BJ (cell line): ENCODE measurements around the gene UQCR11. TPM values are rescaled to one million over a fixed set of nuclear protein-coding genes. Genes with fewer than 3 reads are reported as not detected.
"Not testable (repeated sequence)": the region's sequence is repeated elsewhere in the genome, so short reads cannot be mapped to it uniquely, and the experiment has no call there.

Source experiments
- CTCF ChIA-PET: fragments of 350-600 bp; formaldehyde crosslinking; extraction: SDS; loops from one replicate; lab custom pipeline; 2021; ENCODE audit warnings: antibody characterized with exemption, inconsistent platforms; lab: Yijun Ruan, JAX
- POLR2A ChIA-PET: fragments of 300-600 bp; sonication (Branson Sonifier 250); formaldehyde crosslinking; extraction: SDS; loops from one replicate; lab custom pipeline; 2021; ENCODE audit warnings: antibody characterized with exemption; lab: Charles Lee
- DNase-seq: peaks from one replicate; pipeline ENCODE4 v3.0.0-alpha.2; 2011; ENCODE audit warnings: low read depth
- H3K27me3 ChIP-seq: 2 replicates; pipeline ENCODE4 v1.6.0; 2011; ENCODE audit warnings: low read length; ENCODE audit not compliant: control insufficient read depth, insufficient read depth
- H3K36me3 ChIP-seq: 2 replicates; pipeline ENCODE4 v1.5.1; 2011; ENCODE audit warnings: low read length; ENCODE audit not compliant: control insufficient read depth, insufficient read depth
- H3K4me3 ChIP-seq: 2 replicates; pipeline ENCODE4 v1.5.1; 2011; ENCODE audit warnings: low read depth, mild to moderate bottlenecking, control low read depth, low read length
- CTCF ChIP-seq: IDR thresholded peaks from 2 replicates; pipeline ENCODE4 v1.5.1; 2011; ENCODE audit warnings: low read depth, mild to moderate bottlenecking, control low read depth, inconsistent platforms, low read length, moderate library complexity; ENCODE audit not compliant: insufficient read depth
- polyA plus RNA-seq: library from polyadenylated mRNA; depleted of rRNA; stranded (reverse); fragments of >200 nt; gene quantifications from 2 replicates; pipeline ENCODE4 v1.2.3, GENCODE V29; 2011

UQCR11 gene
- polyA plus RNA-seq, 1 experiment, result 213 TPM

- POLR2A ChIA-PET, result interaction anchor here (0.6 kb wide), 1 partner anchor 51 kb away, joined by 4 read pairs; no protein-coding TSS in a partner anchor
Observed at GRCh38 chr19:1644070-1644469, 38.8 kb upstream of the UQCR11 start.

GRCh38 chr19:1640893-1641448, 35.7 kb upstream of the UQCR11 start:
- CTCF ChIA-PET, result interaction anchor here (0.5 to 1.3 kb wide), 4 partner anchors 32 to 208 kb away, joined by 3 to 4 read pairs (median 4); no protein-coding TSS in a partner anchor
- DNase-seq, H3K27me3 ChIP-seq, POLR2A ChIA-PET, H3K4me3 ChIP-seq: not testable (repeated sequence)
- peaks cover 15% of the 10 kb centered on the region for H3K36me3 ChIP-seq

More at GRCh38 chr19:1644070-1644469, 38.8 kb upstream of the UQCR11 start:
- DNase-seq, result no peak
- Histone ChIP-seq H3K27me3 (no peaks in the 10 kb centered on the region), H3K36me3 (peaks cover 23% of the 10 kb centered on the region), H3K4me3 (no peak overlapping the region)
- CTCF ChIA-PET, result interaction anchor here (0.7 kb wide), 1 partner anchor 28 kb away, joined by 4 read pairs; no protein-coding TSS in a partner anchor
- no peak for TF ChIP-seq CTCF

- no peak for DNase-seq
- Histone ChIP-seq H3K36me3 (peaks cover 14% of the 10 kb centered on the region), H3K27me3 (no peaks in the 10 kb centered on the region), H3K4me3 (no peak overlapping the region)
- ChIA-PET POLR2A (no interaction called here), CTCF (no interaction called here)
- no peak for TF ChIP-seq CTCF
Observed at GRCh38 chr19:1636325-1637236, 31.3 kb upstream of the UQCR11 start.

- ChIA-PET POLR2A (no interaction called here), CTCF (no interaction called here)
- no peak for TF ChIP-seq CTCF
- no peaks in the 10 kb centered on the region for H3K27me3 ChIP-seq
- H3K4me3 ChIP-seq, result no peak overlapping the region
- DNase-seq, result no peak
- H3K36me3 ChIP-seq, result peaks cover 19% of the 10 kb centered on the region
Observed at GRCh38 chr19:1634938-1635243, 29.6 kb upstream of the UQCR11 start.

- DNase-seq, result no peak
- H3K27me3 ChIP-seq, result no peaks in the 10 kb centered on the region
- POLR2A ChIA-PET, result no interaction called here
- peaks cover 19% of the 10 kb centered on the region for H3K36me3 ChIP-seq
- no peak overlapping the region for H3K4me3 ChIP-seq
- CTCF ChIA-PET, result no interaction called here
- no peak for TF ChIP-seq CTCF
Observed at GRCh38 chr19:1634242-1634937, 29.1 kb upstream of the UQCR11 start.
